Measurements from ENCODE around the gene ADPGK.

DNA sequence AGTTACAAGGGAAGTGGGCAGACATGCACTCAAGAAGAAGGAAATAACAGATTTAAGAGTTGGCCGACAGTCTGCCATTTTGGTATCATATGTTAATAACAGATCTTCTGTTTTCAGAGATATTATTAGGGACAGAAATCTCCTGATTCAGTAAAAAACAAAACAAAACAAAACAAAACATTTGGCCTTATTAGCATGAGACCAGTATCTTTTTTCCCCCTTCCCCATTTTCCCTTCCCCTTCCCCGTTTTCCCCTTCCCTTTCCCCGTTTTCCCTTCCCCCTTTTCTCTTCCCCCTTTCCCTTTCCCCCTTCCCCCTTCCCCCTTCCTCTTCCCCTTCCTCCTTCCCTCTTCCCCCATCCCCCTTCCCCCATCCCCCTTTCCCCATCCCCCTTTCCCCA lies 58.1 kb downstream of the ADPGK start:
- TF ChIP-seq CTCF (IDR thresholded peaks at IDR 0.05; ENCODE audit: poor library complexity, severe bottlenecking) (no peak), POLR2AphosphoS5 (IDR thresholded peaks at IDR 0.05) (no peak), RAD21 (conservative IDR thresholded peaks at IDR 0.05) (no peak), EP300 (conservative IDR thresholded peaks at IDR 0.05; ENCODE audit: poor library complexity, severe bottlenecking) (no peak), TAF1 (IDR thresholded peaks at IDR 0.05; ENCODE audit: low read depth) (no peak), EZH2 (IDR thresholded peaks at IDR 0.05; ENCODE audit: borderline replicate concordance, insufficient read depth, low read length, poor library complexity, severe bottlenecking) (no peak), SMC3 (conservative IDR thresholded peaks at IDR 0.05; ENCODE audit: poor library complexity) (no peak), MXI1 (conservative IDR thresholded peaks at IDR 0.05; ENCODE audit: poor library complexity, severe bottlenecking) (no peak), REST (IDR thresholded peaks at IDR 0.05; ENCODE audit: borderline replicate concordance) (no peak)
